Cortex of kidney (tissue), 1 donor: ENCODE measurements around the gene TNRC6B.
"Not testable (repeated sequence)": the region's sequence is repeated elsewhere in the genome, so short reads cannot be mapped to it uniquely, and the experiment has no call there.

Experiments
- DNase-seq: peaks from one replicate; lab custom pipeline; 2025; lab: John Stamatoyannopoulos, UW

TNRC6B gene

GRCh38 chr22:40364431-40364830, 186.7 kb downstream of the TNRC6B start:
- DNase-seq, result no peak

GRCh38 chr22:40366068-40366467, 188.3 kb downstream of the TNRC6B start:
- DNase-seq, result no peak

GRCh38 chr22:40367342-40367741, 189.6 kb downstream of the TNRC6B start:
- DNase-seq, result no peak

GRCh38 chr22:40368016-40368415, 190.3 kb downstream of the TNRC6B start:
- DNase-seq, result no peak

GRCh38 chr22:40368836-40369235, 191.1 kb downstream of the TNRC6B start:
- DNase-seq, result no peak

- DNase-seq, result no peak
These were observed 196.8 kb downstream of the TNRC6B start for GRCh38 chr22:40374567-40374966.

- no peak for DNase-seq
These were observed 198.4 kb downstream of the TNRC6B start for GRCh38 chr22:40376149-40376548.

GRCh38 chr22:40377931-40378330, 200.2 kb downstream of the TNRC6B start:
- no peak for DNase-seq

GRCh38 chr22:40378448-40378847, 200.7 kb downstream of the TNRC6B start:
- DNase-seq, result not testable (repeated sequence)

GRCh38 chr22:40381461-40381860, 203.7 kb downstream of the TNRC6B start:
- no peak for DNase-seq

GRCh38 chr22:40383905-40384304, 206.2 kb downstream of the TNRC6B start:
- DNase-seq, result no peak

GRCh38 chr22:40385036-40385782, 207.5 kb downstream of the TNRC6B start:
- DNase-seq, result no peak
